Muscle layer of colon (tissue), 2 donors: Measurements from ENCODE around the gene AKAP11.
"Not testable (repeated sequence)": the region's sequence is repeated elsewhere in the genome, so short reads cannot be mapped to it uniquely, and the experiment has no call there.

Source experiments
- H3K27ac ChIP-seq: one replicate; pipeline ENCODE4 v1.7.0; 2013; ENCODE audit warnings: low read depth, mild to moderate bottlenecking, low read length, moderate library complexity
- H3K27me3 ChIP-seq, 2 donors: one replicate each; pipeline ENCODE4 v1.7.0; 2013; ENCODE audit warnings: low read length in 2 of 2, mild to moderate bottlenecking in 2 of 2; ENCODE audit not compliant: insufficient read depth in 2 of 2, control insufficient read depth in 1 of 2
- H3K36me3 ChIP-seq: one replicate; pipeline ENCODE4 v1.7.0; 2013; ENCODE audit warnings: mild to moderate bottlenecking, low read length; ENCODE audit not compliant: insufficient read depth
- H3K4me1 ChIP-seq: one replicate; pipeline ENCODE4 v1.7.0; 2013; ENCODE audit warnings: mild to moderate bottlenecking, low read length; ENCODE audit not compliant: insufficient read depth
- H3K4me3 ChIP-seq, 2 donors: one replicate each; pipeline ENCODE4 v1.7.0; 2013; ENCODE audit warnings: low read length in 2 of 2, low read depth in 1 of 2, mild to moderate bottlenecking in 1 of 2, moderate library complexity in 1 of 2
- H3K9ac ChIP-seq: one replicate; pipeline ENCODE4 v1.7.0; 2013; ENCODE audit warnings: low read length
- H3K9me3 ChIP-seq: one replicate; pipeline ENCODE4 v1.7.0; 2013; ENCODE audit warnings: mild to moderate bottlenecking, low read length
- donor health status: abdominal sarcoma.
- donor health status: Adenocarcinoma of cecum.

Gene AKAP11, protein sequence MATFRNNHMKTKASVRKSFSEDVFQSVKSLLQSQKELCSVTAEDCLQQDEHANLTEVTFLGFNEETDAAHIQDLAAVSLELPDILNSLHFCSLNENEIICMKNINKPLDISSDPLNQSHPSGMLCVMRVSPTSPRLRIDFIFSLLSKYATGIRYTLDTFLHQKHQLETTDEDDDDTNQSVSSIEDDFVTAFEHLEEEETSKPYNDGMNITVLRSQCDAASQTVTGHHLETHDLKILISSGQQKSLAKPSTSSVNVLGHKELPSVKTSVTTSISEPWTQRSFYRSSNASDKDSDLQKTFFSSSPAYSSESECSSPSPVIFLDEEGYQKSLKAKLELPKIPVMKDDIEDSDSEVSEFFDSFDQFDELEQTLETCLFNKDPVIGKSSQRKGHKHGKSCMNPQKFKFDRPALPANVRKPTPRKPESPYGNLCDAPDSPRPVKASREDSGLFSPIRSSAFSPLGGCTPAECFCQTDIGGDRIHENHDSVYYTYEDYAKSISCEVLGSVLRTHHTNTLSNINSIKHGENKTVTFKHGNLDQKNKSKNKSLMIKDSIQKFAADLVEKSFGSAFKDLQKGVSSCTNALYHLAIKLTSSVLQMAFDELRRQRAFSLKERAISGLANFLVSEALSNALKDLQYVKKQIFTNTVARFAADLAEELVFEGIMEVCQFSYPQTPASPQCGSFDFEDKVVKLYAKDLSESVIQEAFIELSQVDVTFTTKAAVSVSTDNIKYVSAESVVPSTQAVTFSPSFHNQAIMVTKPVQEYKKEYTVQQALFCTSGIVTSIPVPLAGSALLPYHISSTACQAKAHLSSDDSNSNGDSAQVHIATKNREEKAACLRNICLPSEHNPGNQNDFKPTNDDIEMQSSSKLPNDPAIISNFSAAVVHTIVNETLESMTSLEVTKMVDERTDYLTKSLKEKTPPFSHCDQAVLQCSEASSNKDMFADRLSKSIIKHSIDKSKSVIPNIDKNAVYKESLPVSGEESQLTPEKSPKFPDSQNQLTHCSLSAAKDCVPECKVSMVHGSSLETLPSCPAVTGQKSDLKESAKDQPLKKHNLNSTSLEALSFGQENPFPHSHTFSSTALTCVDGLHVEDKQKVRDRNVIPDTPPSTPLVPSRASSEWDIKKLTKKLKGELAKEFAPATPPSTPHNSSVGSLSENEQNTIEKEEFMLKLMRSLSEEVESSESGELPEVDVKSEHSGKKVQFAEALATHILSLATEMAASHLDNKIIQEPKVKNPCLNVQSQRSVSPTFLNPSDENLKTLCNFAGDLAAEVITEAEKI (N-terminal part only)

GRCh38 chr13:42272115-42272803 lies at the start of gene AKAP11:
AKAP11 (plus strand) TSS chr13:42272152; CDS start chr13:42286349, 14,197 bp downstream.
- Histone ChIP-seq H3K4me3 (peak within 1 kb of the TSS; percentile 90 to 94), H3K27ac (peak within 1 kb of the TSS; percentile 89), H3K36me3 (no peaks in the 10 kb centered on the region), H3K9ac (peak within 1 kb of the TSS; percentile 87), H3K4me1 (peaks cover 29% of the 10 kb centered on the region), H3K9me3 (no peaks in the 10 kb centered on the region), H3K27me3 (no peaks in the 10 kb centered on the region)

DNA sequence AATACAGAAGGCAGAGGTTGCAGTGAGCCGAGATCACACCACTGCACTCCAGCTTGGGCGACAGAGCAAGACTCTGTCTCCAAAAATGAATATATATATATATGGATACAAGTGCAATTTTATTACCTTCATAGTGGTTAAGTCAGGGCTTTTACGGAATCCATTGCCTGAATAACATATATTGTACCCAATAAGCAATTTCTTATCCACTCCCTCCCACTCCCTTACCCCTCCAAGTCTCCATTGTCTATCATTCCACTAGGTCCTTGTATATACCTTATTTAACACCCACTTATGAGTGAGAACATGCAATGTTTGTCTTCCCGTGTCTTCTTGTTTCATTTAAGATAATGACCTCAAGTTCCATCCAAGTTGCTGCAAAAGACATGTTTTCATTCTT lies 48.3 kb upstream of the AKAP11 start:
- H3K4me1 ChIP-seq, result no peaks in the 10 kb centered on the region
- H3K36me3 ChIP-seq, result peaks cover 7% of the 10 kb centered on the region
- no peaks in the 10 kb centered on the region for H3K27me3 ChIP-seq
- no peaks in the 10 kb centered on the region for H3K9me3 ChIP-seq
- no peak overlapping the region for H3K27ac ChIP-seq
- no peak overlapping the region for H3K9ac ChIP-seq
- no peak overlapping the region for H3K4me3 ChIP-seq

GRCh38 chr13:42225051-42225450 lies 46.9 kb upstream of the AKAP11 start:
- no peak overlapping the region for H3K27ac ChIP-seq

DNA sequence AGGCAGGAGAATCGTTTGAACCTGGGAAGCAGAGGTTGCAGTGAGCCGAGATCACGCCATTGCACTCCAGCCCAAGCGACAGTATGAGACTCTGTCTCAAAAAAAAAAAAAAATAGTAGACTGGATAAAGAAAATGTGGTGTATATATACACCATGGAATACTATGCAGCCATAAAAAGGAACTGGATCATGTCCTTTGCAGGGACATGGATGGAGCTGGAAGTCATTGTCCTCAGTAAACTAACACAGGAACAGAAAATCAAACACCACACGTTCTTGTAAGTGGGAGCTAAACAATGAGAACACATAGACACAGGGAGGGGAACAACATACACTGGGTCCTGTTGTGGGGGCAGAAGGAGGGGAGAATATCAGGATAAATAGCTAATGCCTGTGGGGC lies 45.2 kb upstream of the AKAP11 start:
- H3K27me3 ChIP-seq, H3K36me3 ChIP-seq, H3K9me3 ChIP-seq, H3K27ac ChIP-seq, H3K9ac ChIP-seq, H3K4me3 ChIP-seq, H3K4me1 ChIP-seq: not testable (repeated sequence)

More at GRCh38 chr13:42225051-42225450, 46.9 kb upstream of the AKAP11 start:
- no peak overlapping the region for H3K9ac ChIP-seq
- H3K27me3 ChIP-seq, result no peaks in the 10 kb centered on the region
- no peak overlapping the region for H3K4me3 ChIP-seq
- H3K36me3 ChIP-seq, result peaks cover 9% of the 10 kb centered on the region
- no peaks in the 10 kb centered on the region for H3K9me3 ChIP-seq
- no peaks in the 10 kb centered on the region for H3K4me1 ChIP-seq

GRCh38 chr13:42228527-42228926 lies 43.4 kb upstream of the AKAP11 start:
- H3K4me3 ChIP-seq, result no peak overlapping the region
- H3K9me3 ChIP-seq, result no peaks in the 10 kb centered on the region
- H3K27me3 ChIP-seq, result no peaks in the 10 kb centered on the region
- no peaks in the 10 kb centered on the region for H3K4me1 ChIP-seq
- H3K36me3 ChIP-seq, result peaks cover 7% of the 10 kb centered on the region
- no peak overlapping the region for H3K9ac ChIP-seq
- H3K27ac ChIP-seq, result no peak overlapping the region

GRCh38 chr13:42229287-42229686 lies 42.7 kb upstream of the AKAP11 start:
- H3K9me3 ChIP-seq, result no peaks in the 10 kb centered on the region
- H3K27ac ChIP-seq, result no peak overlapping the region
- peaks cover 7% of the 10 kb centered on the region for H3K36me3 ChIP-seq
- no peak overlapping the region for H3K4me3 ChIP-seq
- no peaks in the 10 kb centered on the region for H3K4me1 ChIP-seq
- H3K9ac ChIP-seq, result no peak overlapping the region
- H3K27me3 ChIP-seq, result no peaks in the 10 kb centered on the region

DNA sequence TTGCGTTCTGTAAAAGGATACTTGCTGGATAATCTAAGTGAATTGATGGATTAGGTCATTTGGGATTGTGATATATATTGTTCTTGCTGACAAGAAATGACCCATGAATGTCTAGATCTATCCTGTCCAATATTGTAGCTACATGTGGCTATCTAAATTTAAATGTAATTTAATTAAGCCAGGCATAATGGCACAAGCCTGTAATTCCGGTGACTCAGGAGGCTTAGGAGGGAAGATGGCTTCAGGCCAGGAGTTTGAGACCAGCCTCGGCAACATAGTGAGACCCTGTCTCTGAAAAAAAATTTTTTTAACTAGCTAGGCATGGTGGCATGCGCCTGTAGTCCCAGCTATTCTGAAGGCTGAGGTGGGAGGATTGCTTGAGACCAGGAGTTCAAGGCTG lies 39.3 kb upstream of the AKAP11 start:
- H3K9ac ChIP-seq, result no peak overlapping the region
- peaks cover 7% of the 10 kb centered on the region for H3K36me3 ChIP-seq
- no peaks in the 10 kb centered on the region for H3K4me1 ChIP-seq
- H3K27ac ChIP-seq, result no peak overlapping the region
- H3K4me3 ChIP-seq, result no peak overlapping the region
- no peaks in the 10 kb centered on the region for H3K9me3 ChIP-seq
- no peaks in the 10 kb centered on the region for H3K27me3 ChIP-seq

GRCh38 chr13:42233726-42234125 lies 38.2 kb upstream of the AKAP11 start:
- Histone ChIP-seq H3K36me3 (peaks cover 7% of the 10 kb centered on the region), H3K4me3 (no peak overlapping the region), H3K9me3 (no peaks in the 10 kb centered on the region), H3K9ac (no peak overlapping the region), H3K27me3 (no peaks in the 10 kb centered on the region), H3K4me1 (no peaks in the 10 kb centered on the region), H3K27ac (no peak overlapping the region)

DNA sequence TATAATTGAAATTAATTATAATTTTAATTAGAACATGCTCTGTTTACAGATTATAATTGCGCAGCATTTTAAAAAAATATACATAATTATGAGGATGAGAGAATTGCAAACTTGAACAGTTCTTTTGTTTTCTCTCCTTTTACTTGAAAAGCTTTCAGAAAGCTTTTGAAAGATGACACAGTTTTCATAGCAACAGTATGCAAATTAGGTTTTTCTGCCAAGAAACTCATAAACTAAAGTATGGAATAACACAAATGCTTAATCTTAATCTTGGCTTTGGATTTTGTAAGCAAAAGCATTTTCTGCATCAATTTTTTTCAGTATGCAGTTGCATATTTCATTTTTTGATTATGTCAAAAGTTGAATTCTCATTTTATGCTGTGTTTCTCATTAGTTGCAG lies 32.8 kb upstream of the AKAP11 start:
- no peaks in the 10 kb centered on the region for H3K27me3 ChIP-seq
- H3K27ac ChIP-seq, result no peak overlapping the region
- no peak overlapping the region for H3K4me3 ChIP-seq
- H3K4me1 ChIP-seq, result no peaks in the 10 kb centered on the region
- H3K9ac ChIP-seq, result no peak overlapping the region
- no peaks in the 10 kb centered on the region for H3K36me3 ChIP-seq
- H3K9me3 ChIP-seq, result no peaks in the 10 kb centered on the region

- Histone ChIP-seq H3K9ac (no peak overlapping the region), H3K27me3 (no peaks in the 10 kb centered on the region), H3K27ac (no peak overlapping the region), H3K4me1 (no peaks in the 10 kb centered on the region), H3K9me3 (no peaks in the 10 kb centered on the region), H3K36me3 (no peaks in the 10 kb centered on the region), H3K4me3 (no peak overlapping the region)
These were observed 32.3 kb upstream of the AKAP11 start for GRCh38 chr13:42239644-42240043.
